Activated gamma-delta T cell treated with anti-CD3 and anti-CD28 coated beads, Interleukin-2, amount 50 U/mL, for 16 hours (primary cell): ENCODE measurements around the gene MATCAP1.

Experiments used
- DNase-seq: peaks from one replicate; pipeline ENCODE4 v3.0.0-alpha.2; 2020; ENCODE audit warnings: low read depth

Gene MATCAP1

GRCh38 chr16:67190448-67191399 lies 7.0 kb upstream of the MATCAP1 start:
- DNase-seq: no peak

GRCh38 chr16:67190041-67190440 lies 6.3 kb upstream of the MATCAP1 start, which contains the start of gene EXOC3L1:
EXOC3L1 (minus strand) TSS chr16:67190136; CDS start chr16:67189676, 460 bp downstream.
- DNase-seq: no peak

- DNase-seq: no peak
These were observed 5.0 kb upstream of the MATCAP1 start for GRCh38 chr16:67188798-67189197.

GRCh38 chr16:67188323-67188722 lies 4.6 kb upstream of the MATCAP1 start:
- no peak for DNase-seq

GRCh38 chr16:67187175-67187890 lies 3.6 kb upstream of the MATCAP1 start:
- DNase-seq: no peak

- no peak for DNase-seq
These were observed 2.8 kb upstream of the MATCAP1 start for GRCh38 chr16:67186550-67186950.

- no peak for DNase-seq
These were observed 1.9 kb upstream of the MATCAP1 start for GRCh38 chr16:67185651-67186134.

- peak; percentile 78 for DNase-seq
These were observed 1.4 kb upstream of the MATCAP1 start for GRCh38 chr16:67184995-67185650.

GRCh38 chr16:67184453-67184994 lies 761 bp upstream of the MATCAP1 start:
- DNase-seq: no peak

- DNase-seq: no peak
These were observed 508 bp downstream of the MATCAP1 start for GRCh38 chr16:67183284-67183626.

- DNase-seq: no peak
These were observed 1.5 kb downstream of the MATCAP1 start for GRCh38 chr16:67182288-67182687.

GRCh38 chr16:67181346-67181745 lies 2.4 kb downstream of the MATCAP1 start:
- DNase-seq: no peak

GRCh38 chr16:67180166-67180565 lies 3.6 kb downstream of the MATCAP1 start:
- DNase-seq: no peak

- DNase-seq: no peak
These were observed 4.2 kb downstream of the MATCAP1 start for GRCh38 chr16:67179421-67180080.

- DNase-seq: no peak
These were observed 5.7 kb downstream of the MATCAP1 start for GRCh38 chr16:67177743-67178699.

- no peak for DNase-seq
These were observed 7.1 kb downstream of the MATCAP1 start for GRCh38 chr16:67176662-67177061.

- DNase-seq: no peak
These were observed 9.0 kb downstream of the MATCAP1 start for GRCh38 chr16:67174706-67175231.

- no peak for DNase-seq
These were observed 9.7 kb downstream of the MATCAP1 start for GRCh38 chr16:67173808-67174705.

- no peak for DNase-seq
These were observed 10.4 kb downstream of the MATCAP1 start for GRCh38 chr16:67173323-67173722.
